Measurements from ENCODE around the gene MANF. TPM values are rescaled to one million over a fixed set of nuclear protein-coding genes. Genes with fewer than 3 reads are reported as not detected.

Gene MANF
- total RNA-seq, 1 donor from 2014 or later, result 118 TPM

DNA sequence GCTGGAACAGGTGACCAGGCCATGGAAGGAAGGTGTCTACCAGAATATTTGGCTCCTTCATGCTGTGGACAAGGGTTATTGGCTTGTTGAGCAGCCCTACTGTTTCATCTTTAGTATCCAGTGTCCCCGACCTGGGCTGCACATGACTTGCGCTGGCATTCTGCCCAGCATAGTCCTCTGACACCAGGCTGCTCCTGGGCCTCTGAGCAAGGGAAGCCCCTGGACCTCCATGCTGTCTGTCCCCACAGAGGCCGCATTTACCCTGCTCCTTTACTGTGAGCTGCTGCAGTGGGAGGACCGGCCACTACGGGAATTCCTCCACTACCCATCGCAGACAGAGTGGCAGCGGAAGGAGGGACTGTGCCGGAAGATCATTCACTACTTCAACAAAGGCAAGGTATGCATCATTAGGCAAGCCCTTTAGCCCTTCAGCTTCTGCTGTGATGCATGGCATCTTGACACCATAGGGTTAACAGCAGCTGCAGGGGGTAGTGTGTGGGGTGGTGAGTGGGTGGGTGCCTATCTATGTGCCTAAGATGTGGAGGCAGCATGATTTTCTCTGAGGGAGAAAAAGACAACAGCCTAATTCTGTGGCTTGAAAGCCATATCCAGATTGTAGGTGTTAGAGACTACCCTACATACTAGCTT lies 44.0 kb upstream of the MANF start:
- Mint-ChIP-seq H3K4me3 (ENCODE audit: unreplicated experiment) (no peak overlapping the region), H3K9me3 (ENCODE audit: low read depth) (no peaks in the 10 kb centered on the region), H3K4me1 (ENCODE audit: low read depth) (peaks cover 41% of the 10 kb centered on the region), H3K36me3 (ENCODE audit: low read depth) (no peaks in the 10 kb centered on the region), H3K27ac (ENCODE audit: unreplicated experiment) (peak overlapping the region; percentile 92), H3K27me3 (ENCODE audit: low read depth) (no peaks in the 10 kb centered on the region)
- DNase-seq (ENCODE audit: low spot score), result no peak
- TF ChIP-seq, protein P1, sequence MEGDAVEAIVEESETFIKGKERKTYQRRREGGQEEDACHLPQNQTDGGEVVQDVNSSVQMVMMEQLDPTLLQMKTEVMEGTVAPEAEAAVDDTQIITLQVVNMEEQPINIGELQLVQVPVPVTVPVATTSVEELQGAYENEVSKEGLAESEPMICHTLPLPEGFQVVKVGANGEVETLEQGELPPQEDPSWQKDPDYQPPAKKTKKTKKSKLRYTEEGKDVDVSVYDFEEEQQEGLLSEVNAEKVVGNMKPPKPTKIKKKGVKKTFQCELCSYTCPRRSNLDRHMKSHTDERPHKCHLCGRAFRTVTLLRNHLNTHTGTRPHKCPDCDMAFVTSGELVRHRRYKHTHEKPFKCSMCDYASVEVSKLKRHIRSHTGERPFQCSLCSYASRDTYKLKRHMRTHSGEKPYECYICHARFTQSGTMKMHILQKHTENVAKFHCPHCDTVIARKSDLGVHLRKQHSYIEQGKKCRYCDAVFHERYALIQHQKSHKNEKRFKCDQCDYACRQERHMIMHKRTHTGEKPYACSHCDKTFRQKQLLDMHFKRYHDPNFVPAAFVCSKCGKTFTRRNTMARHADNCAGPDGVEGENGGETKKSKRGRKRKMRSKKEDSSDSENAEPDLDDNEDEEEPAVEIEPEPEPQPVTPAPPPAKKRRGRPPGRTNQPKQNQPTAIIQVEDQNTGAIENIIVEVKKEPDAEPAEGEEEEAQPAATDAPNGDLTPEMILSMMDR (IDR thresholded peaks at IDR 0.05), result no peak

DNA sequence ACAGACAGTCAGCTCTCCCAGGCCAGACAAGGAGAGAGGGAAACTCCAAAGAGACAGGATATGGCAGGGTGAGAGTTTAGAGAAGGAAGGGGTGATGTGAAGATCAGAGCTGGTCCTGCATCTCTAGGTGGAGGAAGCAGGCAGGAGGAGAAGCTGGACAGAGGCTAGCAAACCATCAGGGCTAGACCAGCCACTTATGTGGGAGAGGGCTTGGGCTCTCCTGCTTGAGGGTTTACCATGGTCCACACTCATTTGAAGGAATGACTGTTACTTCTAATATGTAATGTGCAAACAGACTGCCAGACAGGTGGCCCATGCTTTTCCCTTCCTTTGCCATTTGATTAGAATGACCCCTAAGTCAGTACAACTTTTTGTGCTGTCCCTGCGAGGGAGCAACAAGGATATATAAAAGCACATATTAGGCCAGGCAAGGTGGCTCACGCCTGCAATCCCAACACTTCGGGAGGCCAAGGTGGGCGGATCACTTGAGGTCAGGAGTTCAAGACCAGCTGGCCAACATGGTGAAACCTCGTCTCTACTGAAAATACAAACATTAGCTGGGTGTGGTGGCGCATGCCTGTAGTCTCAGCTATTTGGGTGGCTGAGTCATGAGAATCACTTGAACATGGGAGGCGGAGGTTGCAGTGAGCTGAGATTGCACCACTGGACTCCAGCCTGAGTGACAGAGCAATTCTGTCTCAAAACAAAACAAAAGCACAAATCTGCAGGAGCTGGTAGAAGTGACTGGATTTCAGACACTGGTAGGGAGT lies 41.0 kb upstream of the MANF start:
- Mint-ChIP-seq H3K27ac (ENCODE audit: unreplicated experiment) (peak overlapping the region; percentile 88), H3K27me3 (ENCODE audit: low read depth) (no peaks in the 10 kb centered on the region), H3K4me1 (ENCODE audit: low read depth) (peaks cover 41% of the 10 kb centered on the region), H3K4me3 (ENCODE audit: unreplicated experiment) (no peak overlapping the region), H3K36me3 (ENCODE audit: low read depth) (no peaks in the 10 kb centered on the region), H3K9me3 (ENCODE audit: low read depth) (no peaks in the 10 kb centered on the region)
- DNase-seq (ENCODE audit: low spot score), result no peak
- TF ChIP-seq, protein P1 (IDR thresholded peaks at IDR 0.05), result no peak

- TF ChIP-seq, protein P1 (IDR thresholded peaks at IDR 0.05), result no peak
- no peaks in the 10 kb centered on the region for H3K27me3 Mint-ChIP-seq (ENCODE audit: low read depth)
- H3K4me3 Mint-ChIP-seq (ENCODE audit: unreplicated experiment), result no peak overlapping the region
- no peaks in the 10 kb centered on the region for H3K9me3 Mint-ChIP-seq (ENCODE audit: low read depth)
- H3K36me3 Mint-ChIP-seq (ENCODE audit: low read depth), result no peaks in the 10 kb centered on the region
- no peak for DNase-seq (ENCODE audit: low spot score)
- no peak overlapping the region for H3K27ac Mint-ChIP-seq (ENCODE audit: unreplicated experiment)
- H3K4me1 Mint-ChIP-seq (ENCODE audit: low read depth), result no peaks in the 10 kb centered on the region
These were observed 34.3 kb upstream of the MANF start for GRCh38 chr3:51350751-51351150.

DNA sequence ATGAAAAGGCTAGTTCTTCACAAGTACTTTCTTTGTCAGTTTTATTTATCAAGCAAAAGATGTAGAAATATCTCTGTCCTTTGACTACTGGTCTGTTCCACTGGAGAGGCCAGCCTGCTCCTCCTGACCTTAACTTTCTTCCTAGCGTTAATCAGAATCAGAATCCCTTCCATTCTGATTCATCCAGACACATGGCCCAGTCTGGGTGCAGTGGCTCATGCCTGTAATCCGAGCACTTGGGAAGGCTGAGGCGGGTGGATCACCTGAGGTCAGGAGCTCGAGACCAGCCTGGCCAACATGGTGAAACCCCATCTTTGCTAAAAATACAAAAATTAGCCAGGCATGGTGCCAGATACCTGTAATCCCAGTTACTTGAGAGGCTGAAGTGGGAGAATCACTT lies 32.0 kb upstream of the MANF start:
- Mint-ChIP-seq H3K27me3 (ENCODE audit: low read depth) (no peaks in the 10 kb centered on the region), H3K36me3 (ENCODE audit: low read depth) (peaks cover 2% of the 10 kb centered on the region), H3K4me1 (ENCODE audit: low read depth) (no peaks in the 10 kb centered on the region), H3K4me3 (ENCODE audit: unreplicated experiment) (no peak overlapping the region), H3K9me3 (ENCODE audit: low read depth) (no peaks in the 10 kb centered on the region), H3K27ac (ENCODE audit: unreplicated experiment) (no peak overlapping the region)
- TF ChIP-seq, protein P1 (IDR thresholded peaks at IDR 0.05), result no peak
- no peak for DNase-seq (ENCODE audit: low spot score)

GRCh38 chr3:51353691-51354090 lies 31.4 kb upstream of the MANF start:
- Mint-ChIP-seq H3K36me3 (ENCODE audit: low read depth) (peaks cover 2% of the 10 kb centered on the region), H3K27me3 (ENCODE audit: low read depth) (peaks cover 2% of the 10 kb centered on the region), H3K4me3 (ENCODE audit: unreplicated experiment) (no peak overlapping the region), H3K27ac (ENCODE audit: unreplicated experiment) (no peak overlapping the region), H3K9me3 (ENCODE audit: low read depth) (no peaks in the 10 kb centered on the region), H3K4me1 (ENCODE audit: low read depth) (no peaks in the 10 kb centered on the region)
- no peak for DNase-seq (ENCODE audit: low spot score)
- TF ChIP-seq, protein P1 (IDR thresholded peaks at IDR 0.05), result no peak
